Sciatic nerve (tissue), 2 donors: ENCODE results near the gene STXBP4. TPM values are rescaled to one million over a fixed set of nuclear protein-coding genes. Genes with fewer than 3 reads are reported as not detected.

Source experiments
- ATAC-seq: fragments of 200-7000 bp; cut with Tn5 transposase; one replicate; pipeline ENCODE4 v1.9.1; 2020; ENCODE audit warnings: mild to moderate bottlenecking, moderate library complexity
- DNase-seq: peaks from one replicate; pipeline ENCODE4 v3.0.0-alpha.2; 2020; ENCODE audit warnings: low spot score
- intact Hi-C: fragments of 100-400 bp; cut with DNase I; formaldehyde crosslinking; loops from one replicate; pipeline ENCODE4 v1.14.2; 2022
- total RNA-seq: library from RNA; stranded (reverse); fragmentation: NEBNext Ultra II Directional; extraction: Animal tissue kit (Norgen Biotek cat#: 25700); gene quantifications from one replicate; pipeline ENCODE4 v1.2.1, GENCODE V29; 2021
- donor health status: DM: no; HTN: no; CAD: no.
- donor health status: DM: no; HTN: no; CAD: no.

The STXBP4 gene
- total RNA-seq, 1 donor from 2014 or later, result 22.2 TPM

GRCh38 chr17:55198690-55199370 is 230.3 kb downstream of the STXBP4 start:
- DNase-seq (no peak), ATAC-seq (no peak)
- intact Hi-C loops, result no loop called here

GRCh38 chr17:55200904-55201303 is 232.3 kb downstream of the STXBP4 start:
- ATAC-seq (no peak), DNase-seq (no peak)
- intact Hi-C loops, result no loop called here

GRCh38 chr17:55201308-55201932 is 232.9 kb downstream of the STXBP4 start:
- intact Hi-C loops, result no loop called here
- DNase-seq (no peak), ATAC-seq (no peak)

GRCh38 chr17:55202896-55203295 is 234.3 kb downstream of the STXBP4 start:
- ATAC-seq (no peak), DNase-seq (no peak)
- intact Hi-C loops, result no loop called here

- DNase-seq (no peak), ATAC-seq (no peak)
- intact Hi-C loops, result no loop called here
These were observed 239.7 kb downstream of the STXBP4 start for GRCh38 chr17:55208078-55208812.

GRCh38 chr17:55210292-55210691 is 241.7 kb downstream of the STXBP4 start:
- DNase-seq, result no peak
- intact Hi-C loops, result no loop called here
- ATAC-seq, result no peak

GRCh38 chr17:55212880-55213279 is 244.3 kb downstream of the STXBP4 start:
- no peak for DNase-seq
- intact Hi-C loops, result no loop called here
- ATAC-seq, result no peak

- intact Hi-C loops, result no loop called here
- no peak for ATAC-seq
- DNase-seq, result no peak
These were observed 247.1 kb downstream of the STXBP4 start for GRCh38 chr17:55215711-55216110.

- intact Hi-C loops, result no loop called here
- no peak for ATAC-seq
- DNase-seq, result no peak
These were observed 248.3 kb downstream of the STXBP4 start for GRCh38 chr17:55216888-55217287.

GRCh38 chr17:55219459-55219858 is 250.9 kb downstream of the STXBP4 start:
- intact Hi-C loops, result no loop called here
- no peak for DNase-seq
- no peak for ATAC-seq

- intact Hi-C loops, result no loop called here
- no peak for DNase-seq
- ATAC-seq, result no peak
These were observed 251.4 kb downstream of the STXBP4 start for GRCh38 chr17:55219934-55220333.

Other genes with a start within 250 kb of the STXBP4 start
- 15.3 TPM for gene TOM1L1, start 67.9 kb upstream of the STXBP4 start, total RNA-seq
- 57.2 TPM for gene COX11, start 111 bp upstream of the STXBP4 start, total RNA-seq